ENCODE results near the gene LIN7B.

Gene LIN7B, protein sequence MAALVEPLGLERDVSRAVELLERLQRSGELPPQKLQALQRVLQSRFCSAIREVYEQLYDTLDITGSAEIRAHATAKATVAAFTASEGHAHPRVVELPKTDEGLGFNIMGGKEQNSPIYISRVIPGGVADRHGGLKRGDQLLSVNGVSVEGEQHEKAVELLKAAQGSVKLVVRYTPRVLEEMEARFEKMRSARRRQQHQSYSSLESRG

DNA sequence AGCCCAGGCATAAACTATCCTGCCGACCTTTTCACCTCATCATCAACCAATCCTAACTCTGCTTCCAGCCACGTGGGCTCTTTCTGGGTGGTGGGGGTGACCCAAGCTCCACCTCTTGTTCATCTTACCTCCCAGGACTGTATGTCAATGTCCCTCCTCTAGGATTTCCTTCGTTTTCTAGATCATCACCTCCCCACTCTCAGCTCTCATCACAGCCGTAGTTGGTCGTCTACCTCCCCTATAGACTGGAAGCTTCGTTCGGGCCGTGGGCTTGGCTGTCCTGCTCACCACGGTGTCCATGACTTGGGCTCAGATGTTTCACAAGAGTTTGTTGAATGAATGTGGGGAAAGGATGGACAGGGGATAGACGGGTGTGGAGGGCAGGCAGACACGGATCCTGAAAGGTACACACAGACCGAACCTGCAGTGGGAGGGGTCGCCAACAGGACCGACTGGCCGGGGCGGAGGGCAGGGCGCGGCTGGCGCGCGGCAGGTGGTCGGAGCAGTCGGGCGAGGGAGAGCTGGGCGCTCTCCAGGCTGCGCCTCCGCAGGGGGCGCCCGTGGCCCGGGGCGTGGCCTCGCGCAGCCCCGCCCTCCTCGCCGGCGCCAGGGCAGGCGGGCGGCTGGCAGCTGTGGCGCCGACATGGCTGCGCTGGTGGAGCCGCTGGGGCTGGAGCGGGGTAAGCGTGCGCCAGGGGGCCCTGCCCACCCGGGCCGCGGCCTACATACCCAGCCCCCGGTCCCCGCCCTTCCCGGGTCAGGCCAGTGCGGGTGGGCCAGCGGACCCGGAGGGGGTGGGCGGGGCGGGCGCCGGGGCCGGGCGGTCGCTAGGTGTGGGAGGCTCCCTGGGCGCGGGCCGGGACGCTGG, at the start of gene LIN7B:
Gene LIN7B, plus strand, starts transcription at position 609 of the 868 bp plus-strand sequence. Its CDS starts 35 bp downstream, at position 644.
- TF ChIP-seq, protein P1, sequence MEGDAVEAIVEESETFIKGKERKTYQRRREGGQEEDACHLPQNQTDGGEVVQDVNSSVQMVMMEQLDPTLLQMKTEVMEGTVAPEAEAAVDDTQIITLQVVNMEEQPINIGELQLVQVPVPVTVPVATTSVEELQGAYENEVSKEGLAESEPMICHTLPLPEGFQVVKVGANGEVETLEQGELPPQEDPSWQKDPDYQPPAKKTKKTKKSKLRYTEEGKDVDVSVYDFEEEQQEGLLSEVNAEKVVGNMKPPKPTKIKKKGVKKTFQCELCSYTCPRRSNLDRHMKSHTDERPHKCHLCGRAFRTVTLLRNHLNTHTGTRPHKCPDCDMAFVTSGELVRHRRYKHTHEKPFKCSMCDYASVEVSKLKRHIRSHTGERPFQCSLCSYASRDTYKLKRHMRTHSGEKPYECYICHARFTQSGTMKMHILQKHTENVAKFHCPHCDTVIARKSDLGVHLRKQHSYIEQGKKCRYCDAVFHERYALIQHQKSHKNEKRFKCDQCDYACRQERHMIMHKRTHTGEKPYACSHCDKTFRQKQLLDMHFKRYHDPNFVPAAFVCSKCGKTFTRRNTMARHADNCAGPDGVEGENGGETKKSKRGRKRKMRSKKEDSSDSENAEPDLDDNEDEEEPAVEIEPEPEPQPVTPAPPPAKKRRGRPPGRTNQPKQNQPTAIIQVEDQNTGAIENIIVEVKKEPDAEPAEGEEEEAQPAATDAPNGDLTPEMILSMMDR (IDR thresholded peaks at IDR 0.05; ENCODE audit: low read depth, low read length): 0 out of 2 replicates have a peak, but pooled peaks have one; percentile 21
- peak within 1 kb of the TSS; percentile 66 for H3K4me3 ChIP-seq (ENCODE audit: low read depth, low read length)

DNA sequence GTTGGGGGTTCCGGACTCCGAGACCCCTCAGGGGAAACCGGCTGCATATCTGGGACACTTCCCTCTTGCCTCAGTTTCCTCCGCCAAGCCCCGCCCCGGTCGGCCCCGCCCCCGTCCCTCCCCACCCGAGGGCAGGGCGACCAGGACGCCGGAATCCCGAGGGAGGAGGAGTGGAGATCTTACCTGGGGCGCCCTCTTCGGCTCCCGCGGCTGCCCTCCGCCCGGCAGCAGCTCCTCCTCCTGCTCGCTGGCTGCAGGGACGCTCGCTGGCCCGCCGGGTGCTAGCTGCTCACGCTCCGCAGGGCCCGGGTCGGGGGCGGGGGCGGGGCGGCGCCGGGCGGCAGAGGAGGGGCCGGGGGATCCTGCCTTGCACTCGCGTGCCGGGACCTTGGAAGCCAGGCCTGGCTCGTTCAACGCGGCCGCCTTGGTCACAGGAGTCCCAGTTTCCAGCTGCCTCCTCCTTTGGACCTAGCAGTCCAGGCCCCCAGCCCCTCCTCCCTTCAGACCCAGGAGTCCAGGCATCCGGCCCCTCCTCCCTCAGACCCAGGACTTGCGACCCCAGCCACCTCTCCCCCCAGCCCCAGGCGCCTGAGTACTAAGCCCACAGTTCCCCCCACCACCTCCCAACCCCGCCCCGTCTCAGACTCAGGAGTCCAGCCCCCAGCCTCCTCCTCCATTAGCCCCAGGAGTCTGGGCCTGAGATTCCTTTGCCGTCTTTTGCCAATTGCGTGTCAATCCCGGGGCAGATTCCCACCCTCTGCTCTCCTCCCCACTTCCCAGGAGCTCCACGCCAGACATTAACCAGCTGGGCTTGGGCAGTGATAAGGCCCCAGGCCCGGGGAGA, 49.2 kb upstream of the LIN7B start, which contains the start of gene NTF4:
Gene NTF4, minus strand, starts transcription at position 51 of the 844 bp plus-strand sequence. CDS start 2,821 bp downstream, outside the sequence.
- TF ChIP-seq, protein P1 (IDR thresholded peaks at IDR 0.05; ENCODE audit: low read depth, low read length): no peak
- peak within 1 kb of the TSS; percentile 37 for H3K4me3 ChIP-seq (ENCODE audit: low read depth, low read length)

DNA sequence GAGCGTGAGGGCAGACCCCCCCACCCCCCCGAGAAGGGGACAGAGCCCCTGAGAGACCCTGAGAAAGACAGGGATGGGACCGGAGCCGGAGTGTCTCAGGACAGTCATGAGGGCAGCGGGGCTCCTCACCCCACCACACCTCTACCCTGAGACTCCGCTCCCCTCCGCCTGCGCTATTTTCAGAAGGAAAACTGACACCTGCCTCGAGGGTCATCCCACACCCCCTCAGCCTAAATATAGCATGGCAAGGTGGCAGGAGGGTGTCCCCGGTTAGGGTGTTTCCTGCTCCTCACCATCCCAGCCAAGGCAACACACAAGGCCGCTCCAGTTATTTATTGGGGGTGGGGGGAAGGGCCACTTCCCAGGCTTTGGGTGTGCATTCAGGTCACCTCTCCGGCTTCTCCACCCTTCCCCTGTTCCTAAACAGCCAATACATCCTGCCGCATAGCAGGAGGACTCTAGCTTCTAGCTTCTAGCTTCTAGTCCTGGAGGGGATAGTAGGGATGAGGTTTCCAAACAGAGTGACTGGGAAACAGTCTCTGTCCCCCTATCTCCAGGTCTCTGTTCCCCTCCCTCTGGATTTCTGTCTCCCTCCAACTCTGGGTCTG, 48.2 kb upstream of the LIN7B start:
- TF ChIP-seq, protein P1 (IDR thresholded peaks at IDR 0.05; ENCODE audit: low read depth, low read length): no peak
- H3K4me3 ChIP-seq (ENCODE audit: low read depth, low read length): no peak overlapping the region

DNA sequence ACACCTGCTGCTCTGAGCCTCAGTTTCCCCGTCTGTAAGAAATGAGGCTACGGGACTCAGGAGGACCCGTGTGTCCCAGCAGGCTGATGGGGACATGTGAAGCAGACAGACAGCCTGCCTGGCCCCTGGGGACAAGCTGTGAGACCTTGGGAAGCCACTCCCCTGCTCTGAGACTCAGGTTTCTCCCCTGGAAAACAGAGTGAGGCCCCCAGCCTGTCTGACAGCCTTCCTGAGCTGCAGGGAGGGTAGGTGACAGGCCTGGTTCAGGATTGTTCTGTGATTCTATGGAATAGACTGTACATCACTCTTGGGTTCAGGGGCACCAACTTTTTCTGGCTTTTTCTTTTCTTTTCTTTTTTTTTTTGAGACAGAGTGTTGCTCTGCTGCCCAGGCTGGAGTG, 46.6 kb upstream of the LIN7B start:
- H3K4me3 ChIP-seq (ENCODE audit: low read depth, low read length): no peak overlapping the region
- TF ChIP-seq, protein P1 (IDR thresholded peaks at IDR 0.05; ENCODE audit: low read depth, low read length): no peak

DNA sequence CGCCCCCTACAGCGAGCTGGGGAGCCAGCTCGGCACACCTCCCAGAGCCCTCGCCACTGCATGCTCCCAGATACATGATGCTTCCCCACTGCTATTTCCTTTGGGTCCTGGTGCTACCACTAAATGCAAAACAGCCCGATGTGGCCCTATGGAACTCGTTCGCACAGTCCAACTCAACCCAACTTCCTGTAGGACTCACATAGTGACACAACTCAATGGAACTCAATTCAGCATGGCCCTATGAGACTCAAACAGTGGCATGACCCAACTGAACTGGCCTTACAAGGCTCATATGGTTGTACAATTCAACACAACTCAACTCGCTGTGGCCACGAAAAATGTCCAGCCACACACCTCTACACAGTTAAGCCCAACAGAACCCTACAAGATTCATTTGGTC, 45.1 kb upstream of the LIN7B start:
- H3K4me3 ChIP-seq (ENCODE audit: low read depth, low read length): no peak overlapping the region
- TF ChIP-seq, protein P1 (IDR thresholded peaks at IDR 0.05; ENCODE audit: low read depth, low read length): no peak

DNA sequence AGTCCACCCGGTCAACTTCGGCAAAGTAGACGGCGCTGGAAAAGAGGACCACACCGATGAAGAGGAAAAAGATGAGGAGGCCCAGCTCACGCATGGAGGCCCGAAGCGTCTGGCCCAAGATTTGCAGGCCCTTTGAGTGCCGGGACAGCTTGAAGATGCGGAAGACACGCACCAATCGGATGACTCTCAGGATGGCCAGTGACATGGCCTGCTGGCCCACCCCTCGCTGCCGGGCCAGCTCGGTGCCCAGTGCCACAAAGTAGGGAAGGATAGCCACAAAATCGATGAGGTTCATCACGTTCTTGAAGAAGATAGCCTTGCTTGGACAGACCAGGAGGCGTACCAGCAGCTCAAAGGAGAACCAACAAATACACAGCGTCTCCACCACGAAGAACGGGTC, 43.8 kb upstream of the LIN7B start:
- H3K4me3 ChIP-seq (ENCODE audit: low read depth, low read length): no peak overlapping the region
- TF ChIP-seq, protein P1 (IDR thresholded peaks at IDR 0.05; ENCODE audit: low read depth, low read length): no peak

Measured in WI38 (cell line).